Activated T-cell treated with anti-CD3 and anti-CD28 coated beads, Interleukin-2, amount 50 U/mL, for 4 hours (primary cell): ENCODE data around the gene PRSS57. TPM values are rescaled to one million over a fixed set of nuclear protein-coding genes. Genes with fewer than 3 reads are reported as not detected.
"Not testable (repeated sequence)": the region's sequence is repeated elsewhere in the genome, so short reads cannot be mapped to it uniquely, and the experiment has no call there.

Source experiments
- ATAC-seq, 2 donors: fragments of 200-7000 bp; cut with Tn5 transposase; one replicate each; pipeline ENCODE4 v1.10.0; 2021
- DNase-seq: peaks from one replicate; pipeline ENCODE4 v3.0.0-alpha.2; 2020
- H3K27me3 Mint-ChIP-seq: one replicate; pipeline ENCODE4 v1.8.0; 2021; ENCODE audit warnings: low read depth, mixed read lengths
- H3K36me3 Mint-ChIP-seq: one replicate; pipeline ENCODE4 v1.8.0; 2022; ENCODE audit warnings: mixed read lengths; ENCODE audit not compliant: insufficient read depth
- H3K4me1 Mint-ChIP-seq: one replicate; pipeline ENCODE4 v1.8.0; 2021; ENCODE audit warnings: low read depth, mixed read lengths
- H3K4me3 Mint-ChIP-seq: one replicate; pipeline ENCODE4 v1.8.0; 2021; ENCODE audit warnings: mild to moderate bottlenecking, moderate library complexity, mixed read lengths
- H3K9me3 Mint-ChIP-seq: one replicate; pipeline ENCODE4 v1.8.0; 2021; ENCODE audit warnings: mixed read lengths
- total RNA-seq, 3 donors: library from RNA; stranded (reverse); gene quantifications; one replicate each; pipeline ENCODE4 v1.2.1, GENCODE V29; 2021

PRSS57 gene
- total RNA-seq, 3 donors from 2014 or later, result 0.87 to 0.94 TPM; not detected in 1

- Mint-ChIP-seq H3K36me3 (no peaks in the 10 kb centered on the region), H3K4me3 (no peak overlapping the region)
- no peak for ATAC-seq
Observed at GRCh38 chr19:729965-730668, 34.9 kb upstream of the PRSS57 start.

GRCh38 chr19:729564-729963 lies 34.3 kb upstream of the PRSS57 start:
- H3K4me1 Mint-ChIP-seq, H3K36me3 Mint-ChIP-seq, H3K9me3 Mint-ChIP-seq, ATAC-seq, DNase-seq, H3K4me3 Mint-ChIP-seq, H3K27me3 Mint-ChIP-seq: not testable (repeated sequence)

More at GRCh38 chr19:729965-730668, 34.9 kb upstream of the PRSS57 start:
- Mint-ChIP-seq H3K27me3 (no peaks in the 10 kb centered on the region), H3K4me1 (peaks cover 8% of the 10 kb centered on the region), H3K9me3 (no peaks in the 10 kb centered on the region)
- DNase-seq, result no peak

- no peak for ATAC-seq
Observed at GRCh38 chr19:728011-728410, 32.8 kb upstream of the PRSS57 start.

GRCh38 chr19:726993-727956 lies 32.0 kb upstream of the PRSS57 start:
- Mint-ChIP-seq H3K9me3 (no peaks in the 10 kb centered on the region), H3K27me3 (peaks cover 3% of the 10 kb centered on the region), H3K4me3 (no peak overlapping the region), H3K4me1 (no peaks in the 10 kb centered on the region), H3K36me3 (no peaks in the 10 kb centered on the region)
- no peak for ATAC-seq
- DNase-seq, result no peak

More at GRCh38 chr19:728011-728410, 32.8 kb upstream of the PRSS57 start:
- H3K9me3 Mint-ChIP-seq, result no peaks in the 10 kb centered on the region
- H3K4me3 Mint-ChIP-seq, result no peak overlapping the region
- H3K4me1 Mint-ChIP-seq, result peaks cover 2% of the 10 kb centered on the region
- H3K36me3 Mint-ChIP-seq, result no peaks in the 10 kb centered on the region
- no peaks in the 10 kb centered on the region for H3K27me3 Mint-ChIP-seq
- DNase-seq, result no peak

- ATAC-seq (no peak), DNase-seq (no peak)
- Mint-ChIP-seq H3K4me1 (no peaks in the 10 kb centered on the region), H3K27me3 (peaks cover 10% of the 10 kb centered on the region), H3K36me3 (no peaks in the 10 kb centered on the region), H3K9me3 (no peaks in the 10 kb centered on the region), H3K4me3 (no peak overlapping the region)
Observed at GRCh38 chr19:725461-726089, 30.3 kb upstream of the PRSS57 start.

GRCh38 chr19:723714-724113 lies 28.5 kb upstream of the PRSS57 start:
- H3K36me3 Mint-ChIP-seq, result no peaks in the 10 kb centered on the region
- no peaks in the 10 kb centered on the region for H3K9me3 Mint-ChIP-seq
- no peak overlapping the region for H3K4me3 Mint-ChIP-seq
- H3K27me3 Mint-ChIP-seq, result peaks cover 15% of the 10 kb centered on the region
- ATAC-seq, result no peak
- H3K4me1 Mint-ChIP-seq, result no peaks in the 10 kb centered on the region
- DNase-seq, result no peak

GRCh38 chr19:723247-723646 lies 28.0 kb upstream of the PRSS57 start:
- ATAC-seq (no peak), DNase-seq (no peak)
- H3K27me3 Mint-ChIP-seq, result peaks cover 20% of the 10 kb centered on the region
- H3K36me3 Mint-ChIP-seq, result no peaks in the 10 kb centered on the region
- H3K9me3 Mint-ChIP-seq, result no peaks in the 10 kb centered on the region
- H3K4me1 Mint-ChIP-seq, result no peaks in the 10 kb centered on the region
- no peak overlapping the region for H3K4me3 Mint-ChIP-seq

- Mint-ChIP-seq H3K27me3 (peaks cover 26% of the 10 kb centered on the region), H3K36me3 (no peaks in the 10 kb centered on the region), H3K9me3 (no peaks in the 10 kb centered on the region), H3K4me1 (no peaks in the 10 kb centered on the region), H3K4me3 (no peak overlapping the region)
- ATAC-seq, result no peak
- DNase-seq, result no peak
Observed at GRCh38 chr19:722553-723101, 27.4 kb upstream of the PRSS57 start.

- no peak for DNase-seq
- no peaks in the 10 kb centered on the region for H3K4me1 Mint-ChIP-seq
- no peaks in the 10 kb centered on the region for H3K36me3 Mint-ChIP-seq
- ATAC-seq, result no peak
- no peak overlapping the region for H3K4me3 Mint-ChIP-seq
- H3K27me3 Mint-ChIP-seq, result peaks cover 36% of the 10 kb centered on the region
- H3K9me3 Mint-ChIP-seq, result no peaks in the 10 kb centered on the region
Observed at GRCh38 chr19:720345-721160, 25.3 kb upstream of the PRSS57 start.

- H3K27me3 Mint-ChIP-seq, result peaks cover 39% of the 10 kb centered on the region
- H3K36me3 Mint-ChIP-seq, result peaks cover 4% of the 10 kb centered on the region
- DNase-seq (no peak), ATAC-seq (no peak)
- H3K9me3 Mint-ChIP-seq, result peaks cover 4% of the 10 kb centered on the region
- H3K4me3 Mint-ChIP-seq, result no peak overlapping the region
- no peaks in the 10 kb centered on the region for H3K4me1 Mint-ChIP-seq
Observed at GRCh38 chr19:719636-720344, 24.5 kb upstream of the PRSS57 start.

GRCh38 chr19:718991-719512 lies 23.8 kb upstream of the PRSS57 start:
- H3K4me3 Mint-ChIP-seq, result no peak overlapping the region
- H3K36me3 Mint-ChIP-seq, result peaks cover 4% of the 10 kb centered on the region
- H3K27me3 Mint-ChIP-seq, result peaks cover 39% of the 10 kb centered on the region
- ATAC-seq (no peak), DNase-seq (no peak)
- H3K9me3 Mint-ChIP-seq, result peaks cover 4% of the 10 kb centered on the region
- H3K4me1 Mint-ChIP-seq, result no peaks in the 10 kb centered on the region

GRCh38 chr19:718251-718951 lies 23.1 kb upstream of the PRSS57 start:
- ATAC-seq (no peak), DNase-seq (no peak)
- Mint-ChIP-seq H3K9me3 (peaks cover 4% of the 10 kb centered on the region), H3K27me3 (peaks cover 39% of the 10 kb centered on the region), H3K4me1 (no peaks in the 10 kb centered on the region), H3K4me3 (no peak overlapping the region), H3K36me3 (peaks cover 4% of the 10 kb centered on the region)
